ENCODE results near the gene SLC12A5.
A peak's percentile ranks its signal among the peaks of the same experiment; 100 is the strongest.
"Not testable (repeated sequence)": the region's sequence is repeated elsewhere in the genome, so short reads cannot be mapped to it uniquely, and the experiment has no call there.

SLC12A5 gene

DNA sequence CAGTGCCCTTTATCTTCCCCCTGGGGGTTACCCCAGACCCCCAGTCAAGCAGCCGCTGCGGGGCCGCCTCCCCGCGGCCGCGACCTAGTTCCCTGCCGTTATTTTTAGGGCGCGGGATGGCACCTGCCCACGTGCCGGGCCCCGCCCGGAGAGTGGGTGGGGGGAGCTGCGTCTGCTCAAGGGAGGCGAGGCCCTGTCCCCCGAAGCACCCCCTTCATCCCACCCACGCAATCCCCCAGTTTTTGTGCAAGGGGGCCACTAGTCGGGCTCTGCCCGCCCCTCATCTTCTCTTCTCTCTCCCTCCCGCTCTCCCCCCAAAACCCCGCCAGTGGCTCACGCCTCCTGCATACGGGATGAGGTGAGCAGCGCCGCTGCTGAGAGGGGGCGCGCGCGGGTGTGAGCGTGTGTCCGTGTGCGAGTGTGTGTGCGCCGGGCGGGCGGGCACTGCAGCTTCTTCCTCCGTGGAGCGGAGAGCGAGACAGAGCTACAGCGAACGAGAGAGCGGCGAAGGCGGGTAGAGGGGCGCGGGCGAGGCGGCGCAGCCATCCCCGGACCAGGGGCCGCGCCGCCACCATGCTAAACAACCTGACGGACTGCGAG, at the start of gene SLC12A5:
Gene SLC12A5 (plus strand): TSS at position 444 of the 600 bp plus-strand sequence. CDS start 130 bp downstream, at position 574.
- DNase-seq = no peak

- DNase-seq = no peak
Observed at GRCh38 chr20:45981261-45981660, 47.8 kb upstream of the SLC12A5 start.

GRCh38 chr20:45983279-45983743, 45.7 kb upstream of the SLC12A5 start:
- no peak for DNase-seq

DNA sequence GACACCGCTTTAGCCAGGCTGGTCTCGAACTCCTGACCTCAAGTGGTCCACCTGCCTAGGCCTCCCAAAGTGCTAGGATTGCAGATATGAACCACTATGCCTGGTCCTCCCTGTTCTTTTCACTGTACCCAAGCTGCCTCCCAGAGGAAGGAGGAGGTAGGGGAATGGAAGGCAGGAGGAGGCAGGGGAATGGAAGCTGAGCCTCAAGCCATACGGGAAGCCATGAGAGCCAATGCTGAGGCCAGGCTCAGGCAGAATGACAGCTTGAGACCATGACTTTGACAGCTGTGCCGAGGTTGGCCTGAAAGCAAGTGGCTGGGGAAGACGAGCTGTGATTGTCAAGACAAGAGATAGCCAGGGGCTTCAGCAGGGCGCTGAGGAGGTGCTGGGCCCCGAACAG, 43.4 kb upstream of the SLC12A5 start:
- DNase-seq = no peak

DNA sequence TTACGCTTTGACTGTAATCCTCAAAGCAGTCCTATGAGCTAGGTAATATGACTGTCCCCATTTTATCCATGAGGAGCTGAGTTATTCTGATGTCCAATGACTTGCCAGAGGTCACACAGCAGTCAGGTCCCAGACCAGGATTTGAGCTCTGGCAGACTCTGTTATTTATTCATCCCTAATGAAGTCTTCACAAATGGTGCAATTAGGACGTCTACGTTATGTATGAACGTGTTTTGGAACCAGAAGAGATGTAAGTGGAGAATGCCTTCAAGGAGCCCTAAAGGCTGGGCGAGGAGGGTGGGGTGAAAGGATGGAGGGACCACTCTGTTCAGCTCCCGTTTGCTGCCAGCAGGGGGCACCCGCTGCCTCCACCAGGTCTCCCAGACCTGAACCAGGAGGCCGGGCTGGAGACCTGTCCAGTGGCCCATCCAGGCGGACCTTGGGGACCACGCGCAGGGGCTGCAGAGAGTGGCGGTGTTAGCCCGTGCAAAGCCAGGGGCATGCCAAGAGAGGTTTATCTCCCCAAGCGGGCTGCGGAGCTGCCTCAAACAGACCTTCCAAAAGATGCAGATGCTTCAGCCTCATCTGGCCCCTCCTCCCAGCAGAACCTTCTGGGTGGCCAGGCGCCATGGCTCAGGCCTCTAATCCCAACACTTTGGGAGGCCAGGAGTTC, 41.8 kb upstream of the SLC12A5 start:
- DNase-seq = peak; percentile 77

DNA sequence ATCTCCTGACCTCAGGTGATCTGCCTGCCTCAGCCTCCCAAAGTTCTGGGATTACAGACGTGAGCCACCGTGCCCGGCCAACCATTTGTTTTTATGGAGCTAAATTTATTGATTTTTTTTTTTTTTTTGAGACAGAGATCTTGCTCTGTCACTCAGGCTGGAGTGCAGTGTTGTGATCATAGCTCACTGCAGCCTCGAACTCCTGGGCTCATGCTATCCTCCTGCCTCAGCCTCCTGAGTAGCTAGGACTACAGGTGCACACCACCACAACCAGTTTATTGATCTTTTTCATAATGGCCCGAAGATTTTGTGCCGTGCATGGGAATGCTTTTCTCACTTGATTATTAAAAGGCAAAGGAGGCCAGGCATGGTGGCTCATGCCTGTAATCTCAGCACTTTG, 40.2 kb upstream of the SLC12A5 start:
- not testable (repeated sequence) for DNase-seq

- no peak for DNase-seq
Observed at GRCh38 chr20:45991616-45992015, 37.4 kb upstream of the SLC12A5 start.

- DNase-seq = no peak
Observed at GRCh38 chr20:45993197-45993951, 35.6 kb upstream of the SLC12A5 start.

DNA sequence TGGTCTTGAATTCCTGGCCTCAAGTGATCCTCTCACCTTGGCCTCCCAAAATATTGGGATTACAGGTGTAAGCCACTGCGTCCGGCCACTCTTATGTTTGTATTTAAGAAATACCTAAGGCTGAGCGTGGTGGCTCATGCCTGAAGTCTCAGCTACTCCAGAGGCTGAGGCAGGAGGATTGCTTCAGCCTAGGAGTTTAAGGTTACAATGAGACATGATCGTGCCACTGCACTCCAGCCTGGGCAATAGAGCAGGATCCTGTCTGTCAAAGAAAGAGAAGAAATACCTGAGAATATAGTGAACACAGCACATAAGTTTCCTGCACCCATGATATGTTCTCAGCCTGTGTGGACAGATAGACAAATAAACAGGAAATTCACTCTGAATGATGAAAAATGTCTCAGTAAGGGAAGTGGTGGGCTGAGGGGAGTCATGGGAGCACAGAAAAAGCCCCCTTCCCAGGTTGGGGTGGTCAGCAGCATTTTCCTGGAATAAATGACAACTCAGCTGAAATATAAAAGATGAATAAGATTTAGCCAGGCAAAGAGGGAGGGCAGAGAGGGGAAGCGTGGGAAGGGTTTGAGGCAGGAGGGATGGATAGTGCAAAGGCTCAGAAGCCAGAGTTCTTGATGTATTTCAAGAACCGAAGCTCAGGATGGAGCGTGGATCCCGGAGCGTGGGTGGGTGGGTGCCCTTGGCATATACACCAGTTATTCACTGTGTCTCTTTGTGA, 34.1 kb upstream of the SLC12A5 start:
- no peak for DNase-seq

- DNase-seq = not testable (repeated sequence)
Observed at GRCh38 chr20:45995495-45996097, 33.4 kb upstream of the SLC12A5 start.

- no peak for DNase-seq
Observed at GRCh38 chr20:45997187-45997586, 31.8 kb upstream of the SLC12A5 start.

GRCh38 chr20:45998337-45998736, 30.7 kb upstream of the SLC12A5 start:
- DNase-seq = no peak

- peak; percentile 30 for DNase-seq
Observed at GRCh38 chr20:45998761-45999160, 30.3 kb upstream of the SLC12A5 start.

- no peak for DNase-seq
Observed at GRCh38 chr20:45999557-46000261, 29.3 kb upstream of the SLC12A5 start.

GRCh38 chr20:46000262-46000996, 28.6 kb upstream of the SLC12A5 start:
- DNase-seq = no peak

- DNase-seq = no peak
Observed at GRCh38 chr20:46001498-46001897, 27.5 kb upstream of the SLC12A5 start.

DNA sequence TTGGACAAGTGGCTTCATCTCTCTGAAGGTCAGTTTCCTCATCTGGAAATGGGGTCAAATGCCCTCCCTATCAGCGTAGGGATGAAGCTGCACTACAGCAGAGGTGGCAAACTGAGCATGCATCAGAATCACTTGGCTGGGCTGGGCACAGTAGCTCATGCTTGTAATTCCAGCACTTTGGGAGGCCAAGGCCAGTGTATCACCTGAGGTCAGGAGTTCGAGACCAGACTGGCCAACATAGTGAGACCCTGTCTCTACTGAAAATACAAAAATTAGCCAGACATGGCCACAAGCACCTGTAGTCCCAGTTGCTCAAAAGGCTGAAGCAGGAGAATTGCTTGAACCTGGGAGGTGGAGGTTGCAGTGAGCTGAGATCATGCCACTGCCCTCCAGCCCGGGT, 27.0 kb upstream of the SLC12A5 start:
- DNase-seq = no peak

GRCh38 chr20:46004187-46004586, 24.8 kb upstream of the SLC12A5 start:
- DNase-seq = no peak

- DNase-seq = no peak
Observed at GRCh38 chr20:46004889-46005473, 24.0 kb upstream of the SLC12A5 start.

GRCh38 chr20:46006022-46006705, 22.9 kb upstream of the SLC12A5 start:
- no peak for DNase-seq
